C1 segment of cervical spinal cord (tissue), 14 donors: ENCODE results near the gene MMP3.
A peak's percentile ranks its signal among the peaks of the same experiment; 100 is the strongest.
"Not testable (repeated sequence)": the region's sequence is repeated elsewhere in the genome, so short reads cannot be mapped to it uniquely, and the experiment has no call there.

Experiments used
- DNase-seq, 14 donors: peaks; one replicate each; lab custom pipeline; 2025; lab: John Stamatoyannopoulos, UW

The MMP3 gene

GRCh38 chr11:102843489-102843888 is at the start of gene MMP3:
TSS of gene MMP3 (minus strand) at chr11:102843609. CDS start at chr11:102843546, 63 bp downstream.
- DNase-seq, result no peak

- no peak for DNase-seq
Measured at GRCh38 chr11:102891736-102892135, 48.3 kb upstream of the MMP3 start.

- no peak for DNase-seq
Measured at GRCh38 chr11:102886999-102887398, 43.6 kb upstream of the MMP3 start.

GRCh38 chr11:102883141-102883540 is 39.7 kb upstream of the MMP3 start:
- DNase-seq, result no peak

GRCh38 chr11:102882389-102883024 is 39.1 kb upstream of the MMP3 start:
- no peak for DNase-seq

GRCh38 chr11:102879801-102880200 is 36.4 kb upstream of the MMP3 start:
- DNase-seq, result peak in 5 of 14 donors; percentile 1 to 13 (median 6)

- no peak for DNase-seq
Measured at GRCh38 chr11:102878595-102878994, 35.2 kb upstream of the MMP3 start.

- no peak for DNase-seq
Measured at GRCh38 chr11:102874852-102875251, 31.4 kb upstream of the MMP3 start, which contains the start of gene MMP12. TSS of gene MMP12 (minus strand) at chr11:102874982. CDS start at chr11:102874937, 45 bp downstream.

- DNase-seq, result not testable (repeated sequence)
Measured at GRCh38 chr11:102869354-102869964, 26.1 kb upstream of the MMP3 start.

- no peak for DNase-seq
Measured at GRCh38 chr11:102868339-102868738, 24.9 kb upstream of the MMP3 start.

- no peak for DNase-seq
Measured at GRCh38 chr11:102864724-102865123, 21.3 kb upstream of the MMP3 start.

- no peak for DNase-seq
Measured at GRCh38 chr11:102853956-102854355, 10.5 kb upstream of the MMP3 start.

GRCh38 chr11:102853055-102853454 is 9.6 kb upstream of the MMP3 start:
- DNase-seq, result no peak

GRCh38 chr11:102850973-102851745 is 7.8 kb upstream of the MMP3 start:
- no peak for DNase-seq

GRCh38 chr11:102849311-102849710 is 5.9 kb upstream of the MMP3 start:
- no peak for DNase-seq

GRCh38 chr11:102846292-102846691 is 2.9 kb upstream of the MMP3 start:
- no peak for DNase-seq

GRCh38 chr11:102842930-102843329 is 479 bp downstream of the MMP3 start:
- no peak for DNase-seq

GRCh38 chr11:102840018-102840417 is 3.4 kb downstream of the MMP3 start:
- no peak for DNase-seq

- no peak for DNase-seq
Measured at GRCh38 chr11:102837646-102838045, 5.8 kb downstream of the MMP3 start.

- DNase-seq, result no peak
Measured at GRCh38 chr11:102837156-102837555, 6.3 kb downstream of the MMP3 start.

- DNase-seq, result no peak
Measured at GRCh38 chr11:102836290-102836875, 7.0 kb downstream of the MMP3 start.

- no peak for DNase-seq
Measured at GRCh38 chr11:102833731-102834130, 9.7 kb downstream of the MMP3 start.
